GM13977 (cell line): ENCODE data around the gene PPP2R3A.

Experiments
- DNase-seq: peaks from one replicate; pipeline ENCODE4 v3.0.0; 2012; ENCODE audit warnings: low spot score
- in situ Hi-C: fragments of 300-500 bp; cut with MboI; formaldehyde crosslinking; loops from one replicate; pipeline ENCODE4 v1.12.0; 2022; ENCODE audit warnings: low sequenced_read_pairs, low pct_unique_long_range_greater_than_20kb, mixed read lengths, inconsistent platforms; ENCODE audit not compliant: unreplicated experiment
- TF ChIP-seq, protein P1 (sequence below): IDR thresholded peaks from 2 replicates; pipeline ENCODE4 v1.5.1; 2012; ENCODE audit warnings: mild to moderate bottlenecking, control low read depth; ENCODE audit not compliant: insufficient read depth; ENCODE audit errors: extremely low read depth, missing control alignments

PPP2R3A gene

DNA sequence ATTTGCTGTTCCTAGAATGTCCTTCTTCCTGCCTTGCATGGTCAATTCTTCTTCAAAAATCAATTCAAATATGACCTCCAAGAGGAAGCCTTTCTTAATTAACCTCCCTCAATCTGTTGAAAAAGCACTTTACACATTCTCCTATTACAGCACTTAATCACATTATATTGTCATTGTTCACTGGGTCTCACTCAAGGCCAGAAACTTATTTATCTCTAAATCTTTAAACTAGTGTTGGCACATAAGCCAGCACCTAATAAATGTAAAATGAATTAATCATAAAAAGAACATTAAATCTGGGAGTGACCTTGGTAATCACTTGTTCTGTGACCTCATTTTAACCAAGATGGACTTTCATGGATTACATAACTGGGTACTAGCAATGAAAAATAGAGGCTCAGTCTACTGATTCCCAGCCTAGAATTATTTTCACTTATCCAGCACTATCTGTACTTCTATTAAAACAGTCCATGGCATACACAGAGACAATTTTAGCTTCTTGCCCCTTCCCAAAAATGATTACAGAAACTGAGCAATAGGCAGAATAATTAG lies 208.5 kb downstream of the PPP2R3A start:
- TF ChIP-seq, protein P1, sequence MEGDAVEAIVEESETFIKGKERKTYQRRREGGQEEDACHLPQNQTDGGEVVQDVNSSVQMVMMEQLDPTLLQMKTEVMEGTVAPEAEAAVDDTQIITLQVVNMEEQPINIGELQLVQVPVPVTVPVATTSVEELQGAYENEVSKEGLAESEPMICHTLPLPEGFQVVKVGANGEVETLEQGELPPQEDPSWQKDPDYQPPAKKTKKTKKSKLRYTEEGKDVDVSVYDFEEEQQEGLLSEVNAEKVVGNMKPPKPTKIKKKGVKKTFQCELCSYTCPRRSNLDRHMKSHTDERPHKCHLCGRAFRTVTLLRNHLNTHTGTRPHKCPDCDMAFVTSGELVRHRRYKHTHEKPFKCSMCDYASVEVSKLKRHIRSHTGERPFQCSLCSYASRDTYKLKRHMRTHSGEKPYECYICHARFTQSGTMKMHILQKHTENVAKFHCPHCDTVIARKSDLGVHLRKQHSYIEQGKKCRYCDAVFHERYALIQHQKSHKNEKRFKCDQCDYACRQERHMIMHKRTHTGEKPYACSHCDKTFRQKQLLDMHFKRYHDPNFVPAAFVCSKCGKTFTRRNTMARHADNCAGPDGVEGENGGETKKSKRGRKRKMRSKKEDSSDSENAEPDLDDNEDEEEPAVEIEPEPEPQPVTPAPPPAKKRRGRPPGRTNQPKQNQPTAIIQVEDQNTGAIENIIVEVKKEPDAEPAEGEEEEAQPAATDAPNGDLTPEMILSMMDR = no peak
- DNase-seq = no peak
- in situ Hi-C loops = no loop called here

DNA sequence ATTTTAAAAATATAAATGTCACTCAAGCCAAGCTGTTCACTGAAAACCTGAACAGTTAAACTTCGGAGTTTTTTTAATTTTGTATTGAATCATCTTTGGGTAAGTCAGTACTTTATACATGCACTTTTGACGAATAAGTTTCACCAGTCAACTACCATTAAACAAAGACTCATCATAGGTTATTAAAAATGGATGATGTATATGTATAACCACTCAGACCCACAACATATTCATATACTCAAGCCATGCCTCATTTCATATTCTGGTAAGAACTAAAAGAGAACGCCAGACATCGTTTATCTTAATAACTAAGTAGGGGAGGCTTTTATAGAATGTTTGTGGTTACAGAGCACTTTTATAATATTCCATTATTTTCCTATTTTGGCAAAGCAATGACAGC lies 212.3 kb downstream of the PPP2R3A start:
- in situ Hi-C loops = no loop called here
- TF ChIP-seq, protein P1 = no peak
- no peak for DNase-seq

DNA sequence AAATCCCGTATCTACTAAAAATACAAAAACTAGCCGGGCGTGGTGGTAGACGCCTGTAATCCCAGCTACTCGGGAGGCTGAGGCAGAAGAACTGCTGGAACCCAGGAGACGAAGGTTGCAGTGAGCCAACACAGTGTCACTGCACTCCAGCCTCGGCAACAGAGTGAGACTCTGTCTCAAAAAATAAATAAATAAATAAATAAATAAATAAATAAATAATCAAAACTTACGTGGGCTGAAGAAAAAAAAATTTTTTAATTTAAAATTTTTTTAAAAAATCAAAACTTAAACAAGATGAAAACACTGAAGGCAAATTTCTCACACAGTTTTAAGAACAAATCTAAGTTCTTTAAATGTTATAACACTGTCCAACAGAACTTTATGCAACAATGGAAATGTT lies 216.2 kb downstream of the PPP2R3A start:
- in situ Hi-C loops = no loop called here
- TF ChIP-seq, protein P1 = no peak
- DNase-seq = no peak

DNA sequence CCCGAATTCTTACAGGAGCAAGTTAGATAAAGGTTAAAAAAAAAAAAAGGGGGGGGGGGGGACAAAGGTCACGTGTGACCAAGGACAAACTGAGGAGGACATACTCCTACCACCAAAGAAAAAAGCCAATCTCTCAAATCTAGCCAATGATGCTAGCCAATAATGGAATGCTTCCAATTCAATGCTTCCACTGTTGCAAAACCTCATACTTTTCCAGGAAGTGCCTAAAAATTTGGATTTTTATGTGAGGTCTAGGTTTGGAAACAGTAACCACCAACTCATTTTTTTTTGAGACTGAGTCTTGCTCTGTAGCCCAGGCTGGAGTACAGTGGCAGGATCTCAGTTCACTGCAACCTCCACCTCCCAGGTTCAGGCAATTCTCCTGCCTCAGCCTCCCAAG lies 219.2 kb downstream of the PPP2R3A start:
- no peak for DNase-seq
- in situ Hi-C loops = no loop called here
- TF ChIP-seq, protein P1 = no peak

DNA sequence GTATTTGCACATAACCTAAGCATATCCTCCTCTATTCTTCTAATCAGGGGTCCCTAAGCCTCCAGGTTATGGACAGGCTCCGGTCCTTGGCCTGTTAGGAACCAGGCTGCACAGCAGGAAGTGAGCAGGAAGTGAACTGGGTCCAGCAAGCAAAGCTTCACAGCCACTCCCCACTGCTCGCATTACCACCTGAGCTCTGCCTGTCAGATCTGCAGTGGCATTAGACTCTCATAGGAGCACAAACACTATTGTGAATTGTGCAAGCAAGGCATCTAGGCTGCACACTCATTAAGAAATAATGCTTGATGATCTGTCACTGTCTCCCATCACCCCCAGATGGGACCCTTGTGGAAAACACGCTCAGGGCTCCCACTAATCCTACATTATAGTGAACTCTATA lies 220.8 kb downstream of the PPP2R3A start:
- TF ChIP-seq, protein P1 = no peak
- in situ Hi-C loops = no loop called here
- no peak for DNase-seq

DNA sequence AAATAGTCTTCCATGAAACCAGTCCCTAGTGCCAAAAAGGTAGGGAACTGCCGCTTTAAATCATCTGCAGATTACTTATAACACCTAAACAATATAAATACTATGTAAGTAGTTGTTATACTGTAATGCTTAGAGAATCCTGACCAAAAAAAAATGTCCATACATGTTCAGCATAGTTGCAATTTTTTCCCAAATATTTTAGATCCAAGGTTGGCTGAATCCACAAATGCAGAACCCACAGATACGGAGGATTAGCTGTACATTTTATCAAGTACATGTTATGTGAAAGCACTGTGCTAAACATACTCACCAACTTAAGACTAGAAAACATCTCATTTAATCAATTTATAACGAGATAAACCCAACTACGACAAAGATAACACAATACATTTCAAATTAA lies 221.3 kb downstream of the PPP2R3A start:
- in situ Hi-C loops = no loop called here
- no peak for DNase-seq
- TF ChIP-seq, protein P1 = no peak

DNA sequence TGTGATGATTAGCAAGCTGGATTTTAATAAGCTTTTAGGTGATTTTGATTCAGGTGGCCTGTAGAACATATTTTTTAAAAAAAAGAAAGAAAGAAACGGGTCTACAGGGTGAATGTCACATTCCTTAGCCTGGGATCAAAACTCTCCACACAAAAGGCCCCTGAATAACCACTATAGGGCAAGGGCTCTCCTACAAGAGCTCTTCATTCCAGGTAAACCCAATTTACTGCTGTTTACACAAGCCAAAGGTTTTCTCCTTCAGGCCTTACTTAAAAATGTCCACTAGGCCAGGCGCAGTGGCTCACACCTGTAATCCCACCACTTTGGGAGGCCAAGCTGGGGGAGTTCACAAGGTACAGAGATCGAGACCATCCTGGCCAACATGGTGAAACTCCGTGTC lies 222.3 kb downstream of the PPP2R3A start:
- DNase-seq = no peak
- TF ChIP-seq, protein P1 = no peak
- in situ Hi-C loops = no loop called here
